Fibroblast of skin of abdomen (primary cell): ENCODE data around the gene TENM4.

Source experiments
- DNase-seq: peaks from one replicate; pipeline ENCODE4 v3.0.0-alpha.2; 2013

The TENM4 gene

GRCh38 chr11:78672850-78673620, 767.8 kb downstream of the TENM4 start:
- DNase-seq, result no peak

DNA sequence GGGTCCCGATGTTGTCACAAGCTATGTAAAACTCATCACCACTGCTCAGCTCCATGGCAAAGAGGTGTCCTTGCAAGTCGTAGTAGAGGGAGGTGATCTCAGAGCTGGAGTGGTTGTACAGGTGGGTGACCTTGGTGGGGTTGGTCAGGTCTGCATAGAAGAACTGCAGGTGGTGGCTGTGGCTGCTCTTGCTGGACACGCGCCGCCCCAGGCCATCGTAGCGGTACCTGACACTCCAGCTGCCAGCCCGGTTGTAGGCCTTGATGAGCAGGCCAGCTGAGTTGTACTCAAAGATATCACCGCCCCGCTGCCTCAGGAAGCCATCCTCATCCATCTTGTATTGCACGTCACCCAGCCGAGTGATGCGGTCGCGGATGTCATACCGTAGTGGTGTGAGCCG, 771.6 kb downstream of the TENM4 start:
- no peak for DNase-seq

DNA sequence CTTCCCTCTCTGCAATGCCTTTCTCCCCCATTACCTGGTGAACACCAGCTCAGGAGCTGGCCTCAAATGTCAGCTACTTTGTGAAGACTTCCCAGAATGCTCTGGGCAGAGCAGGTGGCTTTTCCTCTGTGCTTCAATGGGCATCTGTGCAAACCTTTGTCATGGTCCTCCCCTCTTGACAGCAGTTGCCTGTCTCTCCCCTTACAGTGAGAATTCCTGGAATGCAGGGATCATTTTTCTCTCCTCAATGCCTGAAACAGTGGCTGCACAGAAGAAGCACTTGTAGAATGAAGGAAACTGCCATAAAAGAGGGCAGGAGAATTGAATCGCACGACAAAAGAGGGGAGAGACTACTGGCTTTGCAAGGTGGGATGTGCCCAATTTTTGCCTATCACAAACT, 773.4 kb downstream of the TENM4 start:
- DNase-seq, result peak; percentile 17

- peak; percentile 72 for DNase-seq
Observed at GRCh38 chr11:78666675-78667160, 774.1 kb downstream of the TENM4 start.

- DNase-seq, result no peak
Observed at GRCh38 chr11:78664636-78665035, 776.2 kb downstream of the TENM4 start.

DNA sequence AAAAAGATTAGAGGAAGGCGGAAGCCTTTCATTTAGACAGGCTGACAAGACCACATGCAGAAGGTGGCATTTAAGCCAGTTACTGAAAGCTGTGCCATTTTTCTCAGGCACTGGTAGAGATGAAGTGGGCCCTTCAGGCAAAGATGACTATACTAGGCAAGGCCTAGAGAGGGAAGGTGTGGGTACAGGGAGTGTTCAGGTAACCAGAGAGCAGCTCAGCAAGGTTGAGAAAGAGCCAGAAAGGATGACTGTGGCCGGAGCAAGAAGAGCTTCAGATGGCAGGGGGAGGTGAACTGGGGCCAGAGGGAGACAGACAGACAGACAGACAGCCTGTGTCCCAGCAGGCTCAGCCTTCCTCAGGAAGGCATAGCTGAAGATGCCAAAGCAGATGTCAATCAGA, 778.0 kb downstream of the TENM4 start:
- no peak for DNase-seq

DNA sequence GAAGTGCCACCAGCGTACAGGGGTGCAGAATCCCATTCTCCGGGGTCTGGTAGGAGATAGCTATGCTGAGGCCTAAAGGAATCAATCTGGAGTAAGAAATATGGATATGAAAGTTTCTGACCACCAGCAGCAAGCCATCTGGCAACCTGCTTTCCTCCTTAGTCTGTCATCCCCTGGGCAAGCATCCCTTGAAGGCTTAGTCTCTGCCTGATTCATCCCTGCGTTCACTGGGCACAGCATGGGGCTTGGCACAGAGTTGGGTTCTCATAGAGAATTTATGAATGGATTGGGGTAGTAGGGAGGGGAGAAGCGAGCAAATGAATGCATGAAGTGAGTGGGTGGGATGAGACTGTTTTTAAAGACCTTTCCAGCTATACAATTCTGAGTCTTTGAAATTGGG, 780.4 kb downstream of the TENM4 start:
- no peak for DNase-seq

- no peak for DNase-seq
Observed at GRCh38 chr11:78659326-78660270, 781.2 kb downstream of the TENM4 start.

DNA sequence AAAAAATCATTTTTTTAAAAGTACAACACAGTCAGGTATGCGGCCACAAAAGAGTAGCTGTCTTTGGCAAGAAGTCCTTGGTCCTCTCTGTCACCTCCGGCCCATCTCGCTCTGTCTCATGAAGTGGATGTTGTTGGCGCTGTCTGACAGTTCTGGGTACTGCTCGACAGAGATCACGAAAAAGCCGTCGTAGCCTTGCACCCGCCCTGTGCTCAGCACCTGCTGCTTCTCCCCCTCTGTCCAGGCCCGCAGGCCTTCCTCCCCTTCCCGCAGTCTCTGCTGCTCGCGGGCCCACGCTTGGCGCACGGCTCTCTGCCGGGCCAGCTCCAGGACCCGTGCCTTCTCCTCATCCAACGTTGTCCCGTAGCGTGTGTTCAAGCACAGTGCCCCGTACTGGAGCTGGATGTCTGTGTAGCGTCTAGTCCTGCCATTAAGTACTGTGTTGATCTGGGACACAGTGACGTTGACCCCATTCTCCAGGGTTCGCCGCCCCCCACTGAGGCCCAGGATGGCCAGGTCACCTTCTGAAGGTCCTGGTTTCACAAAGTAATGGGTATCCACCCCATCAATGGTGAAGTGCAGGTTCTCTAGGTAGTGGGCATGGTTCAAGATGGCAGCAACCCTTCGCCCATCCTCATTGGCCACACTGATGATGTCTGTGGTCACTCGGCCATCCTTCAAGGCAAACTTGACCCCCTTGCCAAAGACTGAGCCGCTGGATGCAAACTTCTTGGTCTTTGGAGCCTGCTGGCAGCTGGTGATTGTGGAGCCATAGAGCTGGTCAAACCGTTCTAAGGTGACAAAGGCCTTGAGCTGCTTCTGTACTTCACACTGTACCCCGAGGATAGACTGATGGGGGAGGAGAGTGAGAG, 782.6 kb downstream of the TENM4 start:
- no peak for DNase-seq

DNA sequence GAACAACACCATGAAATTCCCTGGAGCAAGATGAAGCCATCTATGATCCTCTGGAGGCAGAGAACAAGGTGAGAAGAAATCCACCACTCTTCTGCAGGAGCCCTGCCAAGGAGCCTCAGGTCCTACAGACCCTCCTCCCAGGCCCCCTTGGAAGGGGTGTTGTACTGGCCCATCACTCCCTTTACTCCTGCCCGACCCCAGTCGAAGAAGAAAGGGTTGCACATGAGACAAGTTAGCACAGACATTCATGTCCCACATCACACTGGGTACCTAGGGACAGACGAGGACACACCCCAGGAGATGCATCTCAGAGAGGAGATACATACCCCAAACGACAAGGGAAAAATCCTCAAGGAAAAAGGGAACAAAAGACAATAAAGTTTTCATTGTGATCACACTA, 783.4 kb downstream of the TENM4 start:
- DNase-seq, result no peak

DNA sequence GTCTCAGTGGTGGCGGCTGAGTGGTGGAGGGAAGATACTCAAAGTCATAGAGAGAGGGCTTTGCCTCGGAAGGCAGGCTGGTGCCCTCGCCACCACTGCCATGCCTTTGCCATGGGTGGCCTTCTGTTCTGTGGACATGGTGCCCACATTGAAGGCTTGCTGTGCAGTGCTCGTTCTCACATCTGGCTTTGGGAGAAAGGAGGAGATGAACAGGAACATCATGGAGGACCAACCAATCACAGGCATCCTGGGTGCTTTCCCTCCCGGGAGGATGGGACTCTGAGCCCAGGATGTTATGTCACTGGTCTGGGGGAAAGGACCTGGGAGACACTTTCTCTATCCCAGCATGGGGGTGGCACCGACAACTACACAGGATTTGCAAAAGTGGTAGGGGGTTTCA, 783.8 kb downstream of the TENM4 start:
- DNase-seq, result no peak

- DNase-seq, result no peak
Observed at GRCh38 chr11:78656327-78656726, 784.5 kb downstream of the TENM4 start.

- no peak for DNase-seq
Observed at GRCh38 chr11:78655561-78655960, 785.3 kb downstream of the TENM4 start.

DNA sequence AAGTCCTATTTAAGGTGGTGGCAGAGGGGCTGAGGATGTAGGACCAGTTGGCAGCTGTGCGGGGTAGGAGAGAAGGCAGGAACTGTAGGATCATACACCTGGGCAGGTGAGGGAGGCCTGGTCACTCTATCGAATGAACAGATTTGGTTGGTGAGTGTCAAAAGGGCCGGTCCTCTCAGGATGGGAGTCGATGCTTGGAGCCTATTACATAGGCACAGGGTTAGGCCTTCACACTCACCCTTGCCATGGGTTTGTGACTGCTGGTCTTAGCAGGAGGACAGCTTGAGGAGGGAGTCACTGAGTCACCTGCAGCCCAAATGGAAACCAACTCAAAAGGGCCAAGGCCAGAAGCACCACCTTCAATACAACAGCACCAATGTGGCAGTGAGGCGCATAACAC, 786.0 kb downstream of the TENM4 start:
- no peak for DNase-seq

GRCh38 chr11:78654071-78654470, 786.8 kb downstream of the TENM4 start:
- DNase-seq, result no peak

DNA sequence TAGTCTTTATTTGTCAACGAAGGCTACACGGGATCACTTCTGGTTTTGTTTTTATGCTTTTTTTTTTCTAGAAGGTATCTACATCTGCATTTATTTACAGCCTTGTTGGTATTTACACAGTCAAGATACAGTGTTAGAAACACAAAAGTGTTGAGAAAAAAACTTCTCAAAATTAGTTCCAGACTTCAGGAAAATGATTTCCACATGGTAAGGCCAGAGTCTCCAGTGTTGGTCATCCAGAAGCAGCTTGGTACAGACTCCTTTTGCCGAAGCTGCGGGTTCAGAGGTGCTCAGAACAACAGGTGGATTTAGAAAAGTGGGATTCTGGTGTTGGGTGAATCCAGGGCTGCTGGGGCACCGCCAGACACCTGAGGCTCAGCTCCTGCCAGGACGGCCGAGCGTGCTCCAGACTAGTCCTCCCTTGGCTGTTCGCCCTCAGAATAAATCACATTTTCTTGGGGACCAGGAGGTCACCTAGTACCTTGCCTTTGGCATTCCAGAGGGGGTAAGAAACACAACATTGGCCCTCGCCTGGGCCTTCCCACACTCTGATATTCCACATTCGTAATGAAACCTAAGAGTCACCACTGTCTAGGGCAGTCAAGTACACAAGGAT, 787.4 kb downstream of the TENM4 start:
- no peak for DNase-seq

- no peak for DNase-seq
Observed at GRCh38 chr11:78652843-78653239, 788.0 kb downstream of the TENM4 start.

- no peak for DNase-seq
Observed at GRCh38 chr11:78651923-78652842, 788.6 kb downstream of the TENM4 start.

GRCh38 chr11:78651136-78651775, 789.6 kb downstream of the TENM4 start:
- peak; percentile 21 for DNase-seq
